Left colon (tissue), 2 donors: Measurements from ENCODE around the gene MAPKAPK3. TPM values are rescaled to one million over a fixed set of nuclear protein-coding genes. Genes with fewer than 3 reads are reported as not detected.

ENCODE experiments used
- ATAC-seq: fragments of 200-7000 bp; cut with Tn5 transposase; one replicate; pipeline ENCODE4 v1.9.1; 2020; ENCODE audit warnings: mild to moderate bottlenecking, moderate library complexity
- DNase-seq, 2 donors: peaks; one replicate each; pipeline ENCODE4 v3.0.0-alpha.2; 2020
- intact Hi-C, 2 donors: fragments of 100-400 bp; cut with DNase I in 1 of 2; cut with micrococcal nuclease in 1 of 2; formaldehyde crosslinking; loops; one replicate each; pipeline versions ENCODE4 v1.11.2 to v1.14.0; 2022; cut with DNase I, micrococcal nuclease
- total RNA-seq, 2 donors: library from RNA; stranded (reverse); fragmentation: NEBNext Ultra II Directional; extraction: Animal tissue kit (Norgen Biotek cat#: 25700); gene quantifications; one replicate each; pipeline ENCODE4 v1.2.1, GENCODE V29; 2021
- donor health status: DM: no; HTN: no; CAD: no.
- donor health status: DM: yes; HTN: yes; CAD: no.

The MAPKAPK3 gene
- total RNA-seq, 2 donors from 2014 or later = 31.7 to 33.6 TPM

- ATAC-seq (no peak), DNase-seq (no peak)
- intact Hi-C loops = no loop called here
Observed at GRCh38 chr3:50644561-50644960, 27.6 kb downstream of the MAPKAPK3 start.

- no peak for ATAC-seq
- no peak for DNase-seq
- intact Hi-C loops = no loop called here
Observed at GRCh38 chr3:50645378-50645777, 28.4 kb downstream of the MAPKAPK3 start.

GRCh38 chr3:50648313-50648712 lies 31.4 kb downstream of the MAPKAPK3 start:
- intact Hi-C loops = no loop called here
- no peak for ATAC-seq
- DNase-seq = no peak

GRCh38 chr3:50648944-50649343 lies 32.0 kb downstream of the MAPKAPK3 start:
- DNase-seq = no peak
- ATAC-seq = no peak
- intact Hi-C loops = no loop called here

GRCh38 chr3:50649451-50649931 lies 32.5 kb downstream of the MAPKAPK3 start:
- ATAC-seq = no peak
- no peak for DNase-seq
- intact Hi-C loops = no loop called here

- ATAC-seq (no peak), DNase-seq (no peak)
- intact Hi-C loops = no loop called here
Observed at GRCh38 chr3:50650018-50650417, 33.1 kb downstream of the MAPKAPK3 start.

GRCh38 chr3:50651445-50651844 lies 34.5 kb downstream of the MAPKAPK3 start:
- DNase-seq (no peak), ATAC-seq (no peak)
- intact Hi-C loops = no loop called here

GRCh38 chr3:50651920-50652529 lies 35.1 kb downstream of the MAPKAPK3 start:
- no peak for ATAC-seq
- intact Hi-C loops = no loop called here
- DNase-seq = no peak

GRCh38 chr3:50652709-50653108 lies 35.8 kb downstream of the MAPKAPK3 start:
- intact Hi-C loops = no loop called here
- peak; percentile 74 for ATAC-seq
- peak in 1 of 2 donors; percentile 59 for DNase-seq

GRCh38 chr3:50653937-50654595 lies 37.1 kb downstream of the MAPKAPK3 start:
- intact Hi-C loops = no loop called here
- no peak for ATAC-seq
- DNase-seq = no peak

- ATAC-seq = no peak
- no peak for DNase-seq
- intact Hi-C loops = no loop called here
Observed at GRCh38 chr3:50655009-50655830, 38.3 kb downstream of the MAPKAPK3 start.

- intact Hi-C loops = no loop called here
- ATAC-seq (no peak), DNase-seq (peak in 1 of 2 donors; percentile 5)
Observed at GRCh38 chr3:50656417-50657195, 39.7 kb downstream of the MAPKAPK3 start.

- DNase-seq (peak in 1 of 2 donors; percentile 5), ATAC-seq (no peak)
- intact Hi-C loops = no loop called here
Observed at GRCh38 chr3:50657407-50657806, 40.5 kb downstream of the MAPKAPK3 start.

GRCh38 chr3:50657816-50658215 lies 40.9 kb downstream of the MAPKAPK3 start:
- peak in 1 of 2 donors; percentile 6 for DNase-seq
- ATAC-seq = no peak
- intact Hi-C loops = no loop called here

GRCh38 chr3:50658416-50658815 lies 41.5 kb downstream of the MAPKAPK3 start:
- DNase-seq (peak in 1 of 2 donors; percentile 5), ATAC-seq (no peak)
- intact Hi-C loops = no loop called here

GRCh38 chr3:50658831-50659230 lies 41.9 kb downstream of the MAPKAPK3 start:
- no peak for ATAC-seq
- intact Hi-C loops = no loop called here
- peak in 1 of 2 donors; percentile 6 for DNase-seq

GRCh38 chr3:50660386-50660785 lies 43.4 kb downstream of the MAPKAPK3 start:
- peak in 1 of 2 donors; percentile 17 for DNase-seq
- no peak for ATAC-seq
- intact Hi-C loops = no loop called here

- DNase-seq = no peak
- intact Hi-C loops = no loop called here
- ATAC-seq = no peak
Observed at GRCh38 chr3:50661321-50661837, 44.4 kb downstream of the MAPKAPK3 start.

- ATAC-seq = no peak
- intact Hi-C loops = no loop called here
- DNase-seq = no peak
Observed at GRCh38 chr3:50662408-50662807, 45.5 kb downstream of the MAPKAPK3 start.
